MCF 10A (cell line): ENCODE data around the gene ZNF580. TPM values are rescaled to one million over a fixed set of nuclear protein-coding genes. Genes with fewer than 3 reads are reported as not detected.
A peak's percentile ranks its signal among the peaks of the same experiment; 100 is the strongest.

Experiments used
- BruUV-seq: library from RNA; stranded (reverse); fragments of 400-500 nt; replicated peaks from 2 replicates; lab custom pipeline; 2021; lab: Mats Ljungman, UMichigan
- CTCF ChIA-PET: fragments of 300-600 bp; sonication (Branson Sonifier 250); formaldehyde crosslinking; extraction: SDS; loops from one replicate; lab custom pipeline; 2021; ENCODE audit warnings: antibody characterized with exemption, inconsistent platforms; lab: Yijun Ruan, JAX
- POLR2A ChIA-PET: fragments of 300-600, 350-650 bp; sonication (Branson Sonifier 250); formaldehyde crosslinking; extraction: SDS; loops from one replicate; lab custom pipeline; 2020; ENCODE audit warnings: antibody characterized with exemption, inconsistent platforms; lab: Yijun Ruan, JAX
- DNase-seq: peaks from one replicate; pipeline ENCODE4 v3.0.0-alpha.2; 2018; ENCODE audit not compliant: unreplicated experiment
- H3K27ac Mint-ChIP-seq: one replicate; pipeline ENCODE4 v1.8.0; 2022; ENCODE audit warnings: mild to moderate bottlenecking, low read depth, mixed read lengths; ENCODE audit not compliant: unreplicated experiment
- H3K27me3 Mint-ChIP-seq: one replicate; pipeline ENCODE4 v1.8.0; 2022; ENCODE audit warnings: mixed read lengths; ENCODE audit not compliant: insufficient read depth, unreplicated experiment
- H3K36me3 Mint-ChIP-seq: one replicate; pipeline ENCODE4 v1.8.0; 2022; ENCODE audit warnings: mild to moderate bottlenecking, moderate library complexity, mixed read lengths; ENCODE audit not compliant: insufficient read depth, unreplicated experiment
- H3K4me1 Mint-ChIP-seq: one replicate; pipeline ENCODE4 v1.8.0; 2022; ENCODE audit warnings: mixed read lengths; ENCODE audit not compliant: insufficient read depth, unreplicated experiment
- H3K4me3 Mint-ChIP-seq: one replicate; pipeline ENCODE4 v1.8.0; 2022; ENCODE audit warnings: mild to moderate bottlenecking, moderate library complexity, mixed read lengths; ENCODE audit not compliant: unreplicated experiment
- H3K9me3 Mint-ChIP-seq: one replicate; pipeline ENCODE4 v1.8.0; 2022; ENCODE audit warnings: mixed read lengths; ENCODE audit not compliant: unreplicated experiment
- intact Hi-C: fragments of 100-400 bp; cut with micrococcal nuclease; formaldehyde crosslinking; loops from 2 replicates; pipeline ENCODE4 v1.14.1; 2022
- total RNA-seq: library from RNA; stranded (reverse); gene quantifications from 2 replicates; pipeline ENCODE4 v1.2.3, GENCODE V29; 2022
- TF ChIP-seq, protein P1 (sequence below): fragments of 200-600 bp; IDR thresholded peaks from one replicate; pipeline ENCODE4 v1.8.0; 2022; ENCODE audit warnings: antibody characterized with exemption, mild to moderate bottlenecking; ENCODE audit not compliant: unreplicated experiment

The ZNF580 gene
- total RNA-seq, 1 experiment from 2014 or later = 44.9 TPM

DNA sequence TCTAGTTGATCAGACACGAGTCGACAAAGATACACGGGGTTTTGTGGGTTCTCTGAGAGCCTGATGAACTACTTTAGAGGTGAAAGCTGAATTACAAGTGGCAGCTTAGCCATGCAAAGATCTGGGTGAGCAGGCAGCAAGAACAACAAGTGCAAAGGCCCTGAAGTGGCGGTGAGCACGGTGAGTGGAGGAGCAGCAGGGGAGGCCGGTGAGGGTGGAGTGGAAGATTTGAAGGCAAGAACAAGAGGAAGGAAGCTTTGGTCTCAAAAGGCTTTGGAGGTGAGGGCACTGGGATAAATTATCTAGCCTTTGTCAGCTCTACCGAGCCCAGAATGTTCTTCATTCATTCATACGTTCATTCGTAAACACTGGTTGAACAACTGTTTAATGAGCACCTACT is 34.0 kb upstream of the ZNF580 start:
- H3K4me1 Mint-ChIP-seq = peaks cover 36% of the 10 kb centered on the region
- intact Hi-C loops = loop anchor here (1.0 to 5.0 kb wide), 3 partner anchors 17 to 1415 kb away; partner anchors contain the start of genes TSEN34 and ZNF784
- H3K27me3 Mint-ChIP-seq = no peaks in the 10 kb centered on the region
- H3K4me3 Mint-ChIP-seq = peak overlapping the region; percentile 84
- TSS peak; percentile 25 for BruUV-seq
- ChIA-PET CTCF (interaction anchor here (0.7 to 4.5 kb wide), 24 partner anchors 11 to 392 kb away, joined by 3 to 32 read pairs (median 6); partner anchors contain the start of genes ZNF628 and ZNF784), POLR2A (interaction anchor here (0.8 to 2.2 kb wide), 8 partner anchors 10 to 268 kb away, joined by 4 to 15 read pairs (median 8); partner anchors contain the start of genes KMT5C, U2AF2 and ZNF784)
- TF ChIP-seq, protein P1, sequence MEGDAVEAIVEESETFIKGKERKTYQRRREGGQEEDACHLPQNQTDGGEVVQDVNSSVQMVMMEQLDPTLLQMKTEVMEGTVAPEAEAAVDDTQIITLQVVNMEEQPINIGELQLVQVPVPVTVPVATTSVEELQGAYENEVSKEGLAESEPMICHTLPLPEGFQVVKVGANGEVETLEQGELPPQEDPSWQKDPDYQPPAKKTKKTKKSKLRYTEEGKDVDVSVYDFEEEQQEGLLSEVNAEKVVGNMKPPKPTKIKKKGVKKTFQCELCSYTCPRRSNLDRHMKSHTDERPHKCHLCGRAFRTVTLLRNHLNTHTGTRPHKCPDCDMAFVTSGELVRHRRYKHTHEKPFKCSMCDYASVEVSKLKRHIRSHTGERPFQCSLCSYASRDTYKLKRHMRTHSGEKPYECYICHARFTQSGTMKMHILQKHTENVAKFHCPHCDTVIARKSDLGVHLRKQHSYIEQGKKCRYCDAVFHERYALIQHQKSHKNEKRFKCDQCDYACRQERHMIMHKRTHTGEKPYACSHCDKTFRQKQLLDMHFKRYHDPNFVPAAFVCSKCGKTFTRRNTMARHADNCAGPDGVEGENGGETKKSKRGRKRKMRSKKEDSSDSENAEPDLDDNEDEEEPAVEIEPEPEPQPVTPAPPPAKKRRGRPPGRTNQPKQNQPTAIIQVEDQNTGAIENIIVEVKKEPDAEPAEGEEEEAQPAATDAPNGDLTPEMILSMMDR = no peak
- peak overlapping the region; percentile 83 for H3K27ac Mint-ChIP-seq
- no peak for DNase-seq
- peaks cover 32% of the 10 kb centered on the region for H3K36me3 Mint-ChIP-seq
- H3K9me3 Mint-ChIP-seq = no peaks in the 10 kb centered on the region

DNA sequence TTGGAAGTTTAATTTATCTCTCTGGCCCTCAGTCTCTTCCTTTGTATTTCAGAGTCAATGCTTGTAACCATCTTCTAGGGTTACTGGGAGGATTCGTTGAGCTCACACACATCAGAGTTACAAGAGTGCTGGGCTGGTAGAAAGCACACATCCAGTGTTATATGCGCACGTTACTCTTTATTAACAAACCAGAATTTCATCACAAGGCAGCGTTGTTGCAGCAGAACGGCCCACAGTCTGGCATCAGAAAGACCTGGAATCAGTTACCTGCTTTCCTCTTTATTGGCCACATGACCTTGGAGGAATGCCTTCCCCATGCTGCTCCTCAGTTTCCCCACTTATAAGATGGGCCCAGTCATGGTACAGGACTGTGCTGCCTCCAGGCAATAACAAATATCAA is 31.5 kb upstream of the ZNF580 start:
- peaks cover 28% of the 10 kb centered on the region for H3K4me1 Mint-ChIP-seq
- TF ChIP-seq, protein P1 = no peak
- peaks cover 37% of the 10 kb centered on the region for H3K36me3 Mint-ChIP-seq
- no peaks in the 10 kb centered on the region for H3K27me3 Mint-ChIP-seq
- H3K9me3 Mint-ChIP-seq = no peaks in the 10 kb centered on the region
- no peak overlapping the region for H3K4me3 Mint-ChIP-seq
- H3K27ac Mint-ChIP-seq = no peak overlapping the region
- DNase-seq = no peak
- POLR2A ChIA-PET = no interaction called here
- CTCF ChIA-PET = interaction anchor here (1.3 kb wide), 1 partner anchor 142 kb away, joined by 3 read pairs; no protein-coding TSS in a partner anchor
- BruUV-seq = no TSS peak
- intact Hi-C loops = loop anchor here (5.0 kb wide), 1 partner anchor 1417 kb away; the partner anchor contains the start of gene TSEN34

DNA sequence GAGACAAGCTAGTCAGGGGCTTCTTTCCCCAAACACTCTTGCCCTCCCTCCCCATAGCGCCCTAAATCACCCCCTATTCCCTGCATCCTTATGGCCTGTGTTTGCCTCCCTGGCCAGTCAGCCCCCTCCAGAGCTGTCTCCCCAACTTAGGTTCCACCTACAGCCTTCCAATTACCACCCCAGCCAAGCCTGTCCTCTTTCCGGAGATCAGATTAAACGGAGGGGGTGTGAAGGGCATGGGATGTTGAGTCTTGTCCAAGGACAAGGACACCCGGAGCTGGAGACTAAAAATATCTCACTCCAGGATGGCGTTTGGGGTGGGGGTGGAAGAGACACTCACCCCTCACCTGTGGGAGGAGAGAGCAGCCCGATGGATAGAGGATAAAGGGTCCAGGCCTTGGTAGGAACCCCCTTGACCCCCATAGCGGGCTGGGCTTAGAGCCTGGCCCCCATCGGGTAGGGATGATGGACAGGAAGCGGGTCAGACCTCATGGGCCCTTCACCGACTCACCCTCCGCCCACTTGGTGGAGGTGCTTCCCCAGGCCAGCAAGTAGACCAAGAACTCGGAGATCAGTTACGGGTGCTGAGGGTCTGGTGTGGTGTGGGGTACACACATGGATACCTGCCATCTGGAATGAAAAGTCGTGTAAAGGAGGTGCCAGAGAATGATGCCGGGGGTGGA is 29.4 kb upstream of the ZNF580 start:
- ChIA-PET CTCF (interaction anchor here (0.6 to 2.0 kb wide), 4 partner anchors 12 to 1130 kb away, joined by 3 to 4 read pairs (median 4); partner anchors contain the start of gene FIZ1), POLR2A (interaction anchor here (1.1 kb wide), 1 partner anchor 17 kb away, joined by 3 read pairs; no protein-coding TSS in a partner anchor)
- no peaks in the 10 kb centered on the region for H3K9me3 Mint-ChIP-seq
- H3K4me1 Mint-ChIP-seq = peaks cover 16% of the 10 kb centered on the region
- BruUV-seq = no TSS peak
- no peak overlapping the region for H3K27ac Mint-ChIP-seq
- DNase-seq = no peak
- no peak overlapping the region for H3K4me3 Mint-ChIP-seq
- H3K36me3 Mint-ChIP-seq = peaks cover 27% of the 10 kb centered on the region
- TF ChIP-seq, protein P1 = no peak
- no peaks in the 10 kb centered on the region for H3K27me3 Mint-ChIP-seq
- intact Hi-C loops = no loop called here

DNA sequence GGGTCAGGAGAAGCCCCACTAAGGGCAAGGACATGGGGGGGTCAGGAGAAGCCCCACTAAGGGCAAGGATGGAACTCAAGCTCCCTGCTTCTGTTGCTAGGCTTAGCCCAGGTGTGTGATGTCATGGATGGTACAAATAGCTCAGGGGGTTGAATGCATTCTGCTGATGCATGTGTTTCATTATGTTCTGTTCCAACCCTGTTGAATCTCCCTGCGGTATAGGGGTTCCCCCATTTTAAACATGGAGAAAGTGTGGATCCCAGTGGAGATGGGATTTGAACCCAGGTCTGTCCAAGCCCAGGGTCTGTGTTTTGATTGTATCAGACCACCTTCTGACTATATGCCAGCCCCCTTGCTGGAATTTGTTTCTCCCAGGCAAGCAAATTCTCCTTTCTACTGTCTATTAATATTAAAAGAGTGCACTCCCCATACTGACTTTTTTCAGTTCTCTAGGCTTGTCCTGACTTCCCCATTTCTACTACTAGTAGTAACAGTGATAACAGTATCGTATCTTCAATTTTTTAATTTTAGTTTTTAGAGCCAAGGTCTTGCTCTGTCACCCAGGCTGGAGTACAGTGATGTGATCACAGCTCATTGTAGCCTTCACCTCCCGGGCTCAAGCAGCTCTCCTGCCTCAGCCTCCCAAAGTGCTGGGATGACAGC is 28.7 kb upstream of the ZNF580 start:
- H3K9me3 Mint-ChIP-seq = no peaks in the 10 kb centered on the region
- H3K27ac Mint-ChIP-seq = no peak overlapping the region
- H3K27me3 Mint-ChIP-seq = no peaks in the 10 kb centered on the region
- H3K36me3 Mint-ChIP-seq = peaks cover 22% of the 10 kb centered on the region
- intact Hi-C loops = no loop called here
- no TSS peak for BruUV-seq
- POLR2A ChIA-PET = interaction anchor here (0.6 to 1.1 kb wide), 2 partner anchors 8 to 16 kb away, joined by 3 read pairs; no protein-coding TSS in a partner anchor
- TF ChIP-seq, protein P1 = no peak
- peaks cover 9% of the 10 kb centered on the region for H3K4me1 Mint-ChIP-seq
- CTCF ChIA-PET = interaction anchor here (0.6 to 2.0 kb wide), 3 partner anchors 13 to 107 kb away, joined by 3 to 4 read pairs (median 4); partner anchors contain the start of gene FIZ1
- DNase-seq = no peak
- H3K4me3 Mint-ChIP-seq = no peak overlapping the region
